Activated CD4-positive, alpha-beta T cell treated with anti-CD3 and anti-CD28 coated beads for 4 hours (primary cell): ENCODE data around the gene RASD1.

Experiments used
- DNase-seq, 2 donors: peaks; one replicate each; pipeline ENCODE4 v3.0.0-alpha.2; 2020

The RASD1 gene

DNA sequence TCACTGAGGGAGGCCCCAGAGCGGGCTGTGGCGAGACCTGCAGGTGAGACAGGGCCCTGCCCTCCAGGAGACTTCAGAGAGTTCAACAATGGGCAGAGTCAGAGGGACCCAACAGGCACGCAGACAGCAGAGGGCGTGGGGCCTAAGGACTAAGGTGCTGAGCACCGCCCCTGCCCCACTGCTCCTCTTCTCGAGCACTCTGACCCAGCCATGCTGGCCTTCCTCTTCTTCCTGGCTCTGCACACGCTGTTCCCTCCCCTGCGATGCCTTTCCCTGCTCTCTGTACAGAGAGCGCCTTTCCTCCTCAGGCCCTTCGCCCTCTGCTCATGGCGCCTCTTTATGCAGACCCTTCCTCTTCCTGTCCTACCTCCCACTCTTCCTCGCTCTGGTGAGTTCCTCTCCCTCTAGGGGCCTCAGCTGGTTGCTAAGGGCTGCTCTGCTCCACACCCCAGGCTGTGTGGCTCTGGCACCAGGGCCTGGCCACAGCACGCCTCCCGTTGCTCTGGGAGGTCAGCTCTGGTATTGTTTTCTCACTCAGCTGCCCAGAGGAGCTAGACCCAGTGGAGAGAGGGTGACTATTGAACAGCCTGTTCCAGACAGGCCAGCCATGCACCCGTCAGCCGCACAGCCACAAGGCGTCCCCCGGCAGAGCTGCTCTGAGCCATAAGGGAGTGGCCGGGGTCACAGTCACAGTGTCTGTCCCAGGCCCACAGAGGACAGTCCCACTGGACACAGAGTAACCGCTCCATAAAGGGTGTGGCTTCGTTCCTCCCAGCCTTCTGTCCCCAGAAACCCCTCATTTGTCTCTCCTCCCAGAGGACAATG, 13.6 kb upstream of the RASD1 start:
- no peak for DNase-seq

DNA sequence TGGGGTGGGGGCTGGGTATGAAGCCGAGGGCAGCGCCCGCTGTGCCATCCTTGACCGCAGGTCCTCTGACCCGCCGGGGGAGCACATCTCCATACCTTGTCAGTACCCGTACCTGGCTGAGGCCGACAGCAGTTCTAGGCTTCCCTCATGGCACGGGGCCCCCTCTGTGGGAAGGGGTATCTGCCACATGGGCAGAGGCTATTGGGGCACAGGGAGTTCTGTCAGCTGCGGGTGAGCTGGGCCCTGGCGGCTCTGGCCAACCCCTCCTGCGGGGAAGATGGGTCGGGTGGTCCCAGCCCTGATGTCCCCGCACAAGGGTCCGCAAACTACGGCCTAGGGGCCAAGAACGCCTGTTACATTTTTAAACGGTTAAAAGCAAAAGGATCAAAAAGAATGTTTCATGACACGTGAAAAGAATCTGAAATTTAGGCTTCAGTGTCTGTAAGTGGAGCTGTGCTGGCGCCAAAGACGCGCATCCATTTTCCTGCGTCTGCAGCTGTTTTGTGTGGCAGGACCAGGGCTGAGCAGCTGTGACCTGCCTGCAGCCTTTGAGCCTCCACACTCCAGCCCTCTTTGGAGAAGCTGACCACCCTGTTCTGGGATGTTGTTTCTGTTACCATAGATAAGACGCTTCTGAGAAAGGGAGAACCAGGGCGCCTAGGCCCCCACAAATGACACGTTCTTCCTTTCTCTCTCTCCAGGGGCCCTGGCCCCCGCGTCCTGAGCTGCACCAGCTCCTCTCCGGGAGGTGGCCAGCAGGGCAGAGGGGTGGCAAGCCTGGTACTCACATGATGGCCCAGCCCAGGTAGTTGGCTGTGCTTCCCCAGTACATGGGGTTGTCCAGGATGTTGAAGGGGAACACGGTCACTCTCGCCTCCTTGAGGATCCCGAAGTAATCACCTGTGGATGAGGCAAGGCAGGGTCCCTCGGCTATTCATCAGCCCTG, 12.7 kb upstream of the RASD1 start:
- DNase-seq = no peak

DNA sequence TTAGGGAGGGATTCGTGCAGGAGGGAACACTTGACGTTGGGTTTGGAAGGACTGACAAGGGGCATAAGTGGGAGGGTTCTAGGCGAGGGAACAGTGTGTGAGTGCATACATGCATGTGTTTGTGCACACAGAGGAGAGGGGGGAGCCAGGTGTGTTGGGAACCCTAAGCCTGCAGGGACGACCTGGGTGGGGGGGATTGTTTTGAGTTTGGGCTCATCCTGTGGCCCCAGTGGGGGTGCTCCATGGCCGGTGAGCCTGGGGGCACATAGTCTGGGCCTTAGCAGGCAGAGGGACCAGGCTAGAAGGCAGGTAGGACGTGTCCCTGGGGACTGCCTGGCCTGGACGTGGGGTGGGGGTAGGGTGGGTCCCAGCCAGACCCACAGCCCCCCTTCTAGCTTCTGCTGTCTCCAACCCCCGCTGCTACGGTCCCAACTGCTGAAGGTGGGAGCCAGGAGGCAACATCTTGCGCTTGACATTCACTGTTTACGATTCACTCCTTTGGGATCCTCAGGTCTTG, 11.9 kb upstream of the RASD1 start:
- DNase-seq = no peak

DNA sequence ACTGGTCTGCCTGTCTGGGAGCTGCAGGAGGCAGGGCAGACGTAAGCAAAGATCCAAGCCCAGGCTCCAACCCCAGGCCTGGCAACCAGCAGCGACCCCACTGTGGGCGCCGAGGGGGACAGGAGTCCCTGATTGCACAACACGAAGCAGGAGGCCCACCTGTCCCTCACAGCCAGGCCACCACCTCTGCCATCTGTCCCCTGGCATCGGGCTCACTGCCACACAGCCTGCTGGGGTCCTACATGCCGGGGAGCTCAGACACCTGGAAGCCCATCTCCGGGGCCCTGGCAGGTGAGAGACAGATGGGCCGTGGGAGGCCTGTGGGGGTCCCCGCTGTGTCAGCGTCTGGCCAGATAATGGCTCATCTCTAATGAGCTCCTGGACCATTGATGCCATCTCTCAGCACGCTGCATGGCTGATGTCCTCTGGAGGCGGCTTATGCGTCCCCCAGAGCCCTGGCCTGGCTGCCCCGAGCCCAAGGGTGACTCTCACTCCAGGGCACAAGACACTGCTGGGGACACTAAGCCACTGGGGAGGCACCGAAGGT, 11.3 kb upstream of the RASD1 start:
- DNase-seq = no peak

DNA sequence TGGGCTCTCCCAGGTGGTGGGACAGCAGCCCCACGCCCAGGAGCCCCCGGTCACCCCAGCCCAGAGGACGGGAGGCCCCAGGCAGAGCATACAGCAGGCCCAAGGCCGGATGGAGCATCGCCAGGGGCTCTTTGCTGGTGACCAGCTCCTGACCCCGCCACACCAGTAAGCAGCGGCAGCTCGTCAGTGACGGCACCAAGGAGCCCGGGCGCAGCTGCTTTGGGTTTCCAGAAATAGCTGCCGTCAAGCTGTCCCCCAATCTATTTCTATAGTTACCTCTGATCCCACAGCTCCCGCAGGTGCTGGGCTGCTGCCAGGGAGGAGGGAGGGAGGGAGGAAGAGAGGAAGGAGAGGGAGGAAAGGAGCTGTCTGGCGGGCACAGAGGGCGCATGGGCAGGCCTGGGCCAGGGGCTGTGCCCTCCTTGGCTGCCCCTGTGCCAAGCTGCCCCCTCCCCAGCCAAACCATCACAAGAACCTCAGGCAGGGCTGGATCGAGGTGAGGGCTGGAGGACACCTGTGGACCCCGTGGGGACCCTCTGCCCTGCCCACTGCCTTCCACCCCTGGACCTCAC, 10.8 kb upstream of the RASD1 start:
- DNase-seq = no peak

DNA sequence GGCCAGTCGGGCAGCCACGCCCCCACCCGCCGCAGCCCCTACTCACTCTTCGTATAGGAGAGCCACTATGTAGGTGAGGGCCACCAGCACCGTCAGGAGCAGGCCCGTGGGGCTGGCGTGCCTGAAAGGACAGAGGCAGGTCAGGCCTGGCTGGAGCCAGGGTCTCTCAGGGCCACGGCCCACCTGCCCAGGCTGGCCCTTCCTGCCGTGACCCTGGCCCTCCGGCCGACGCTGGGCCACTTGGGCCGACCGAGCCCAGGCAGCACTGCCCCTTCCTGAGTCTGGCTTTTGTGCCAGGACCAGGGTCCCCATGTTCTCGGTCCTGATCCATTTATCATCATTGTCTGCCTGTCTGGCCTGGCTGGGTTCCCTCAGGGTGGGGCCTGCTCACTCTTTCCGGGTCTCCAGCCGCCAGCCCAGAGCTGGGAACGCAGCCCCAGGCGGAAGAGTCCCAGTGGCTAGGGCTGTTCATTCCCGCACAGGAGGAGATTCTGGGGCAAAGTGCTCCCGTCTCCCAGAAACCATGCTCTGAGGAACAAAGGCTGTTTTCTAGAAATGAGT, 10.1 kb upstream of the RASD1 start:
- DNase-seq = no peak

DNA sequence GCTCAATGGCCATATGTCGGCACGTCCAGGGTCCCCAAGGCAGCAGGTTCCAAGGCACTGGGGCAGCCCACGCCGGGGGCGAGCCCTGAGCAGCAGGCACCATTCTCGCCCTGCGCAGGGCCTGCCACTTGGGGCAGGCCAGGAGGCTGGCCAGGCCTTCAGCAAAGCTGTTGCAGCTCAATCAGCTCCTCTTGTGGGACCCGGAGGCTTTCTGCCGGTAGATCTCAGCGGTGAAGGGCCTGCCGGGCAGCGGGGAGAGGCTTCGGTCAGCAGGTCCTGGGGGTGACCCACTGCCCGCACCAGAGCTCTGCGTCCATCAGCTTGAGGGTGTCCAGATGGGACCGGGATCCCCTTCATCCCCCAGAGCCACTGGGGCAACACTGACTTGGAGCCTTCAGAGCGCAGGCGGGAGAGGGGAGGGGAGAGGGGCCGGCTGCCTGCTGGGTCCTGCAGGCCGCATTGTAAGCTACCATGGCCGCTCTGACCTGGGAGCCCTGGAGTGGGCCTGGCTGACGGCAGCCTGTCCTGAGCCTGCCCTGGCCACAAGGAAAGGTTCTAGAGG, 9.5 kb upstream of the RASD1 start:
- DNase-seq = no peak

DNA sequence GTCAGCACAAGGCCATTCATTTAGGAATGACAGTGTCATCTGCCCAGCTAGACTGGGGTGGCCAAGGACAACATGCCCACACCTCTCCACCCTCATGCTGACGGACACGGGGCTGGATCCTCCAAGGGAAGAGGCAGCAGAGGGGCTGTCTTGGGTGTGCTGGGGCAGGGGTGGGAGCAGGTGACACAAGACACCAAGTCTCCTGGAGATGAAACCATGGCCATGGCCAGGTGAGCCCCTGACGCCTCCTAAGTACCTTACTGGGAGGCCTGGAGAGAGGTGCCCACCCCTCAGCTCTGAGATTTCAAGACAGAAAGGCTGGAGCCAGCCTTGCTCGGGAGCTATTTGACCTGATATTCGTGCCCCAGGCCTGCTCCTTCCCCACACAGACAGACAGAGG, 9.0 kb upstream of the RASD1 start:
- DNase-seq = no peak

DNA sequence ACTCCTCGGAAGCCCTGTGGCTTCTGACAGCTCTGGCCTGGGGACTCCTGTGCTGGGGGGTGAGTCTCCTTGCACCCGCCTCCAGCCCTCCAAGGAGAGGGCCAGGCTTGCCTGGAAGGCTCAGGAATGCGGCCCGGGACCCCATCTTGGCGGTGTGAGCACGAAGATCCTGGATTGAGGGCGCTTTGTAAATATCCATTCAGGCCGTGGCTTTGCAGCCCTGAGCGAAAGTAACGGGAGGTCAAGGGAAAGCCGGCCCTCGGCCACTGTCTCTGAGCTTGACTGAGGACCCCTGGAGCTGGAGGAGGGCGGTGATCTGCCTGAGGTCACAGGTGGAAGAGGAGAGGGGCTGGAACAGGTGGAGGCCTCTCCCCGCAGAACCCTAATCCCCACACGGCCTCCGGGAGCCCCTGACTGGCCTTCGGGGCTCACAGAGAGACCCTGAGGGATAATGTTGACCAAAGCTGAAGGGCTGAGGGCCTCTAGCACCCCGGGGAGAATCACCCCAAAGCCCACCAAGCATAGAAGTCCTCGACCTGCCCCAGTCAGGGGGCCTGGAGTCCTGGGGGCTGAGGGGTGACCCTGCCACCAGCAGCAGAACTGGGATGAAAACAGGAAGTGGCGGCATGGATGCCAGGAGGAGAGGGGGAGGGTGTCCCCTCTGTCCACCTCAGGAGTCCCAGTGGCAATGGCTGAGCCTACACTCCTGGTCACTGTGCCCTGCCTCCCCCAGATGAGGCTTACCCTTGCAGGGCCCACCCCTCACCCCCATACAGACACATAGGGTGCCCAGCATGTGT, 8.3 kb upstream of the RASD1 start:
- no peak for DNase-seq

DNA sequence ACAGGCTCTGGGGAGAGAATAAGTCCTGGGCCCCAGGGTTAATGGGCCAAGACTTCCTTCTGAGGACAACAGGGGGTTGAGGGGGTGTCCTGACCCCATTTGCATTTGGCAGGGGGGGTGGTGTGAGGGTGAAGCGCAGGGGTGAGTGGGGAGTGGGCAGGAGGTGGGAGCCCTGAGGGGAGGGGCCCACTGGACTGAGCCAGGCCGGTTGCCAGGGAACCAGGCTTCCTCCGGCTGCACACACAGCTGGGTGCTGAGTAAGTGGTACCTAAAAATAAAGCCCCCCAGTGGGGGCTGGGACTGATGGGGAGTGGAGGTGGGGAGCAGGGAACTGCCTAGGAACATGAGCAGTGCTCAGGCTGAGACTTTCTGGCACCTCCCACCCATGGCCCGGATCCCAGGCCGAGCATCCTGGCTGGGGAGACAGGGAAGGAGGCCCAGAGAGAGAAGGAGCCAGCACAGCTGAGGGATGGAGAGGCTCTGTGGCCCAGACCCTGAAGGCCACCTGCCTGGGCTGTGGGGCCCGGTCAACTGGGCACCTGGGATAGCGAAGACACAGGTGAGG, 7.5 kb upstream of the RASD1 start:
- DNase-seq = no peak

DNA sequence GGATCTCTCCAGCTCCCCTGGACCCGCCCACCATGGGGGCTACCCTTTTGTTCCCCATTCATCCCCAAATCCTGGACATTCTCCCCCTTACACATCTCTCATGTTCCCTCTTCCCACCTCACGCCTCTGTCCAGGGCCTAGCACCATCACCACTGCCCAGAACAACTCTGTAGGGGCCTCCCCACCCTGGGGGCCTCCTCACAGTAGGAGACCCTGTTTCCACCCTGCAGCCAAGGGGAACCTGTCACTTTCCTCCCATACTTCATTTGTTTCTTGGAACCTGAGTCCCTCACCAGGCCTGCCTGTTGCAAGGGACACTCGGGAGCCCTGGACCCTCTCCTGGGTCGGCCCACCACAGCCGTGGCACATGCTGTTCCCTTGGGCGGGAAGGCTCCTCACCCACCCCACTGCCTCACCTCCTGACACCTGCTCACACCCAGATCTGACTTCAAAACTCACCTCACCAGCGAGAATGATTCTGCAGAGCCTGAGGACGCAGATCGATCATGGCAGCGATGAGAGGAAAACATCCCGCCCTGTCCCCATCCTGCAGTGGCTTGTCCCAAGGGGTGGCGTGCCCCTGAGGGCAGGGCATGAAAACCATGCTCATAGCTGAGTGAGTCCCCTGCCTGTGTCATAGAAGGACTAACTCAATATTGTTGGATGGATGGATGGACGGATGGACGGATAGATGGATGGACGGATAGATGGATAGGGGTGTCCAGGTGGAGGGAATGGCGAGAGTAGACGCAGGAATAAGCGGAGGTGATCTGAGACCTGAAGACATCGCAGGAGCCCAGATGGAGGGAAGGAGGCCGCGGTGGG, 6.8 kb upstream of the RASD1 start:
- DNase-seq = no peak

DNA sequence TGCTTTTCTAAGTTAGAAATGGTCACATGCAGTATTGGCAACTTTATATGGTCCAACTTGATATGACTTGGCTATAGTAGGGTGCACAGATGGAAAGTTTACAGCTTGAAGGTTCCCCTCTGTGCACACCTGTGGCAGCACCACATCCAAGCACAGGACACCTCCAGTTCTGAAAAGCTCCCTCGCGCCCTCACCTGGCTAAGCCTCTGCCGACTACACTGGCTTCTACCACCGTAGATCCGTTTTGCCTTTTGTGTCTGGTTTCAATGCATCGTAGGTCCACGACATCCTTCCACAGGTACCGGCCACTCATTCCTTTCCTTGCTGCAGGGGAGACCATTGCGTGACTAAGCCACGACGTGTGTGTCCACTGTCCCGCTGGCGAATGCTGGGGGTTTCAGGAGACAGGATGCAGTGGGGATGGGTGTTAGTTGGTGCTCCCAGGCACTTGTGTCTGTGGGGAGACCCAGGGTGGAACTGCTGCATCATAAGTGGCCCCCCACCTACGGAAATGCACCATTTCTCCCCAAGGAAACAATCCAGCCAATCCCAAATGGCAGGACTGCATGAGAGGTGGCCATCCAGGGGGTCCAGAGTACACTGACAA, 4.9 kb upstream of the RASD1 start:
- DNase-seq = no peak

DNA sequence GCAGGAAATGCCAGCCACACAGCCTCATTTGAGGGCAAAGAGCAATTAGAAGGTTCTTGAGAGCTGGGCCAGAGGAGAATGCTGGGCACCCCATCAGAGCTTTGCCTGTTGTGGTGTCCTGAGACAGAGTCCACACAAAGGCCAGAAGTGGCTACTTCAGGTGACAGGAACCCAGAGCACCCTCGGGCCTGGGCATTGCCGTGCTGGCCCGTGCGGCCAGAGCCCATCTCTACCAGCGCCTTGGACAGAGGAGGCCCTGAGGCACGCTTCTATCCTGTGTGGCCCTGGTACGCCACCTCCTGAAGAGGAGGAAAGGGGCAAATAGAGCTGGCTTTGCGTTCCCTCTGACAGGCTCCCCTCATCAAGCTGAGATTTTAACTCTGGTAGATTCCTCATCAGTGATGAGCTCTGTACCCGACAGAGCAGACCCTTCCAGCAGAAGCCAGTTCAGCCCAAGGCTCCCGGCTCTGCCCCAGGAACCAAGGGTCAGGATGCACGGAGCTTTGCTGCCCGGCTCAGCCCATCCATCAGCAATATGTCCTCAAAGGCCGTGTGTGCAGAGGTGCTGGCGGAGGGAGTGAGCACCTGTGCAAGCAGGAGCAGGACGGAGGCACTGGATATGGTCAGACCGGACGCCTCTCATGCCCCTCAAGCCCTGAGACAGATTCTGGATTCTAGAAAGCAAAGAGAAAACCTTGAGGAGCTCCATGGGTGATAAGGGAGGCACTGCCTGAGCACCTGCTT, 3.4 kb upstream of the RASD1 start:
- DNase-seq = no peak

DNA sequence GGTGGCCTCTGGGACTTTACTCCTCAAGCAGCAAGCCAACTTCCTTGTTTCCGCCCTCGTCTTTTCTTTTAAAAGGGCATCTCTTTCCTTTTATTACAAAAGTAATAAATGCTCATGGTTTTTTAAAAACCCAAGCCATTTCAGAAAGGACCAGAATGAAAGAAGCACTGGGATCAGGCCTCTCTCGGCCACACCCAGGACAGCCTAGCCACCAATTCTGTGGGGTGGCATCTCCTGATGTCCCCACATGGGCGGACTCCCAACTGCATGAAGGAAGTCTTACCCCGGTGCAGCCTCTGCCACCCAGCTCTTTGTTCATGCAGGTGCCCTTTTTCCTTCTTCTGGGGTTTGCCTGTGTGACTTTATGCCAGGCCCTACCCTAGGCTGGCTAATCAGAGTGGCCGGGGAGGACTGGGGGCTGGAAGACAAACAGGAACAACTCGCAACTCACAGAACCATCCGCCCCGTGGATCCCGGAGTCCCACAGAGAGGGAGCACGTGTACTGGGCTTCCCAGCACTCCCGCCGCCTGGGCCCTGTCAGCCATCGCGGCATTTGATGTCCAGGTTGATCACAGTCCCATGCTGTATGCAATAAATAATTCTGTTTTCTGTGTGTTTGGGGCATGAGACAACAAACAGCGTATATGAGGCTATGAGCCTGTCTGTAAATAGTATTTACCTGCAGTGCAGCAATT, 2.6 kb upstream of the RASD1 start:
- no peak for DNase-seq

DNA sequence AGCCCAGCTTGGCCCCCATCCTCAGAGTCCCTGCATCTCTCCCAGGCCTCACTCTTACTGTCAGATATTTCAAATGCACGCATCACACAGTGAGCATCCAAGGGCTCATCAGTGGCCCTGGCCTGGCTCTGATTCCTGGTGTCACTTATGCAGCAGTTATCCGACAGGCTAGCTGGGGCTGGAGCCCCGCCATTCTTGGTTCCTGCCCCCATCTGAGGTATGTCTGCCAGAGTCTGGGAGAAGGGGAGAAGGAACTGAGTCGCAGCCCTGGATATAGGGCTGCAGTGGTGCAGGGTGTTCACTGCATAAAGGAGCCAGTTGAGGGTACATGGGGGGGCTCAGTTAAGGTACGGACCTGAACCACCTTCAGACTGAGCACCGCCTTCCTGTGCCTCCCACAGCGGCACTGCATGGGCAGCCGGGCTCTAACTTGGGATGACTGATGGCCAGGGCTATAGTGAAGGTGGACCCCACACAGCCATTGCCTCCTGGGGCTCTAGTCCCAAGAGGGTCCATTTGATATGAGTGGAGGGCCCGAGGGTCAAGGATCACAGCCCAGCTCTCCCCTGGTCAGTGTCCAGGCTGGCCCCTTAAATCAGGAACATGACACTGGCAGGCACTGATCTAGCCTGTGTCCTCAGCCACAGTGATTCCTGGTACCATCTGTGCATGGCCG, 1.8 kb upstream of the RASD1 start:
- DNase-seq = no peak

DNA sequence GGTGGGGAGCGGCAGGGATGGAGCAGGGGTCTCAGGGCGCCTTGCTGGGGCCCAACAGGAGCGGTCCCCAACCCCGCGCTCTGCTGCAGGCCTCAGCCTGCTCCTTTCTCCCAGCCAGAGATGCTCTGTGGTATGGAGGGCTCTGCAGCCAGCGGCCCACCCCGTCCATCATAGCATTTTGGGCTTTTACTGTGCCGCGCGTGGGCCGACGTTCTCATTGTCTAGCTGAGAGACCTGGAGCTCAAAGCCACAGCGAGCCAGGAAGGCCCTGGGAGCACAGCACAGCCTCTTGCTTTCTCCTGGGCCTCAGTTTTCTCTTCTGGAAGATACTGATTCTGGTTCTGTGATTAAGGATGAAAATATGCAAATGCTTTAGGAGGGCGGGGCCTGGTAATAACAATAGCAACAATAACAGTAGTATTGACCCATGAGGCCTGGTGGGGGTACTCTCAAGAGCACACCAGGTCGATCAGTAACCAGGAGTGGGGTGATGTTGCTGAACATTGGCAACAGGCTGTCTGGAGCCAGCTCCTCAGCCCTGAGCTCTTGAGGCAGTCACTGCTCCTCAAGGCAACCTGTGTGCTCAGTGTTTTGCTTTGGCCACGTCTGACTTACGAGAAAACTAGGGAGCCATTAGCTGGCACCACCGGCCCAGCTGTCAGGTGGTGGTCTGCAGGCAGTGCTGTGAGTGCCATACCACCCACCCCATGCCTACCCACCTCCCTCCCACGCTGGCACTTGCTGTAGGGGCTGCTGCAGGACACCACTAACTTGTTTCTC, 1.1 kb upstream of the RASD1 start:
- DNase-seq = no peak
